Suprapubic skin (tissue), 4 donors: ENCODE results near the gene GPD2. TPM values are rescaled to one million over a fixed set of nuclear protein-coding genes. Genes with fewer than 3 reads are reported as not detected.

Experiments
- DNase-seq, 2 donors: peaks; one replicate each; pipeline ENCODE4 v3.0.0-alpha.2; 2019; ENCODE audit warnings: low spot score in 2 of 2
- H3K27ac ChIP-seq: fragments of 200-600 bp; sonication (generic); one replicate; pipeline ENCODE4 v1.5.1; 2019
- H3K27me3 ChIP-seq: fragments of 200-600 bp; sonication (generic); one replicate; pipeline ENCODE4 v1.5.1; 2019
- H3K36me3 ChIP-seq: fragments of 200-600 bp; sonication (generic); one replicate; pipeline ENCODE4 v1.5.1; 2019
- H3K4me1 ChIP-seq: fragments of 200-600 bp; sonication (generic); one replicate; pipeline ENCODE4 v1.5.1; 2019
- H3K4me3 ChIP-seq: fragments of 200-600 bp; sonication (generic); one replicate; pipeline ENCODE4 v1.5.1; 2019; ENCODE audit warnings: mild to moderate bottlenecking
- H3K9me3 ChIP-seq: fragments of 200-600 bp; sonication (generic); one replicate; pipeline ENCODE4 v1.5.1; 2019
- CTCF ChIP-seq, 2 donors: fragments of 200-600 bp in 1 of 2; fragments of 450-650 bp in 1 of 2; sonication (generic) in 1 of 2; IDR thresholded peaks; one replicate each; pipeline ENCODE4 v1.5.1; 2016 to 2019; ENCODE audit warnings: antibody characterized with exemption in 2 of 2, mild to moderate bottlenecking in 1 of 2, moderate library complexity in 1 of 2
- EP300 ChIP-seq: sonication (generic); formaldehyde crosslinking; IDR thresholded peaks from one replicate; pipeline ENCODE4 v1.6.1; 2017; ENCODE audit warnings: antibody characterized with exemption
- POLR2A ChIP-seq, 2 donors: fragments of 450-650 bp; IDR thresholded peaks; one replicate each; pipeline ENCODE4 v1.6.1; 2017; ENCODE audit warnings: antibody characterized with exemption in 2 of 2, mild to moderate bottlenecking in 2 of 2, moderate library complexity in 2 of 2
- POLR2AphosphoS5 ChIP-seq, 3 donors: sonication (generic); formaldehyde crosslinking; IDR thresholded peaks; one replicate each; pipeline ENCODE4 v1.6.1; 2017; ENCODE audit warnings: antibody characterized with exemption in 3 of 3
- WGBS: methylation state at CpG from one replicate; pipeline ENCODE4 v1.1.5; 2018; 5-methylcytosine and 5-hydroxymethylcytosine counted together
- total RNA-seq, 4 donors: library from RNA; depleted of rRNA; stranded (reverse); fragments of >200 nt; gene quantifications; one replicate each; pipeline ENCODE4 v1.1.0, GENCODE V29; 2016

Gene GPD2
- total RNA-seq, 4 donors from 2014 or later, result 34.7 to 77.5 (median 50.3) TPM

- DNase-seq, result no peak
- H3K27me3 ChIP-seq, result no peaks in the 10 kb centered on the region
- 65% methylated on average over 3 of the region's 3 CpGs for WGBS
- H3K4me1 ChIP-seq, result peaks cover 20% of the 10 kb centered on the region
- no peak overlapping the region for H3K27ac ChIP-seq
- H3K9me3 ChIP-seq, result no peaks in the 10 kb centered on the region
- no peak overlapping the region for H3K4me3 ChIP-seq
- TF ChIP-seq POLR2A (IDR thresholded peaks at IDR 0.05) (no peak), POLR2AphosphoS5 (IDR thresholded peaks at IDR 0.05) (no peak), EP300 (no peak), CTCF (IDR thresholded peaks at IDR 0.05) (no peak)
- H3K36me3 ChIP-seq, result no peaks in the 10 kb centered on the region
These were observed 38.2 kb downstream of the GPD2 start for GRCh38 chr2:156474401-156474800.

GRCh38 chr2:156476021-156476849 is 40.1 kb downstream of the GPD2 start:
- 60% methylated on average over 5 of the region's 5 CpGs for whole genome bisulfite sequencing
- Histone ChIP-seq H3K27me3 (no peaks in the 10 kb centered on the region), H3K4me3 (no peak overlapping the region), H3K36me3 (no peaks in the 10 kb centered on the region), H3K27ac (no peak overlapping the region), H3K9me3 (no peaks in the 10 kb centered on the region), H3K4me1 (peaks cover 20% of the 10 kb centered on the region)
- DNase-seq, result no peak
- TF ChIP-seq POLR2A (IDR thresholded peaks at IDR 0.05) (no peak), EP300 (no peak), POLR2AphosphoS5 (IDR thresholded peaks at IDR 0.05) (no peak), CTCF (IDR thresholded peaks at IDR 0.05) (no peak)

GRCh38 chr2:156476850-156477206 is 40.6 kb downstream of the GPD2 start:
- H3K36me3 ChIP-seq, result no peaks in the 10 kb centered on the region
- no peak for TF ChIP-seq EP300
- TF ChIP-seq POLR2AphosphoS5 (IDR thresholded peaks at IDR 0.05), result no peak
- no peak for TF ChIP-seq POLR2A (IDR thresholded peaks at IDR 0.05)
- no peak for TF ChIP-seq CTCF (IDR thresholded peaks at IDR 0.05)
- DNase-seq, result no peak
- H3K27ac ChIP-seq, result no peak overlapping the region
- no peaks in the 10 kb centered on the region for H3K9me3 ChIP-seq
- WGBS, result 64% methylated on average over 2 of the region's 2 CpGs
- H3K4me1 ChIP-seq, result peaks cover 17% of the 10 kb centered on the region
- H3K27me3 ChIP-seq, result no peaks in the 10 kb centered on the region
- H3K4me3 ChIP-seq, result no peak overlapping the region

- no peak for DNase-seq
- 90% methylated on average over 5 of the region's 5 CpGs for WGBS
- no peaks in the 10 kb centered on the region for H3K36me3 ChIP-seq
- H3K27me3 ChIP-seq, result no peaks in the 10 kb centered on the region
- TF ChIP-seq EP300 (no peak), CTCF (IDR thresholded peaks at IDR 0.05) (no peak), POLR2AphosphoS5 (IDR thresholded peaks at IDR 0.05) (no peak), POLR2A (IDR thresholded peaks at IDR 0.05) (no peak)
- no peak overlapping the region for H3K27ac ChIP-seq
- H3K4me1 ChIP-seq, result peaks cover 23% of the 10 kb centered on the region
- H3K9me3 ChIP-seq, result no peaks in the 10 kb centered on the region
- H3K4me3 ChIP-seq, result no peak overlapping the region
These were observed 44.2 kb downstream of the GPD2 start for GRCh38 chr2:156480376-156480775.

- Histone ChIP-seq H3K27me3 (no peaks in the 10 kb centered on the region), H3K27ac (no peak overlapping the region), H3K36me3 (no peaks in the 10 kb centered on the region), H3K4me1 (peaks cover 21% of the 10 kb centered on the region), H3K4me3 (no peak overlapping the region), H3K9me3 (no peaks in the 10 kb centered on the region)
- TF ChIP-seq CTCF (IDR thresholded peaks at IDR 0.05) (no peak), POLR2AphosphoS5 (IDR thresholded peaks at IDR 0.05) (no peak), EP300 (no peak), POLR2A (IDR thresholded peaks at IDR 0.05) (no peak)
- DNase-seq, result no peak
These were observed 45.1 kb downstream of the GPD2 start for GRCh38 chr2:156481312-156481711.
